Smooth muscle cell (in vitro differentiated cells): ENCODE data around the gene HSPA12A. TPM values are rescaled to one million over a fixed set of nuclear protein-coding genes. Genes with fewer than 3 reads are reported as not detected.
"Not testable (repeated sequence)": the region's sequence is repeated elsewhere in the genome, so short reads cannot be mapped to it uniquely, and the experiment has no call there.

Experiments
- DNase-seq: peaks from one replicate; lab custom pipeline; 2025; ENCODE audit not compliant: unreplicated experiment; lab: John Stamatoyannopoulos, UW
- H2AFZ ChIP-seq: fragments of 200-600 bp; sonication (generic); 2 replicates; pipeline ENCODE4 v1.6.0; 2016; ENCODE audit warnings: antibody characterized with exemption, low read depth, mild to moderate bottlenecking
- H3F3A ChIP-seq: fragments of 200-600 bp; sonication (generic); 2 replicates; pipeline ENCODE4 v1.6.0; 2017; ENCODE audit warnings: antibody characterized with exemption, low read depth
- H3K27ac ChIP-seq: fragments of 200-600 bp; sonication (generic); 2 replicates; pipeline ENCODE4 v1.5.1; 2016; ENCODE audit warnings: low read depth, mild to moderate bottlenecking
- H3K27me3 ChIP-seq: fragments of 200-600 bp; sonication (generic); 2 replicates; pipeline ENCODE4 v1.6.1; 2016; ENCODE audit warnings: low read depth, mild to moderate bottlenecking
- H3K36me3 ChIP-seq: fragments of 200-600 bp; sonication (generic); 2 replicates; pipeline ENCODE4 v1.5.1; 2016; ENCODE audit warnings: low read depth
- H3K4me1 ChIP-seq: fragments of 200-600 bp; sonication (generic); 2 replicates; pipeline ENCODE4 v1.5.1; 2016; ENCODE audit warnings: low read depth
- H3K4me2 ChIP-seq: fragments of 200-600 bp; sonication (generic); 2 replicates; pipeline ENCODE4 v1.6.0; 2016; ENCODE audit warnings: mild to moderate bottlenecking
- H3K4me3 ChIP-seq: fragments of 200-600 bp; sonication (generic); 2 replicates; pipeline ENCODE4 v1.5.1; 2016; ENCODE audit warnings: mild to moderate bottlenecking
- H3K79me2 ChIP-seq: fragments of 200-600 bp; sonication (generic); 2 replicates; pipeline ENCODE4 v1.6.0; 2016; ENCODE audit warnings: low read depth, mild to moderate bottlenecking
- H3K9ac ChIP-seq: fragments of 200-600 bp; sonication (generic); 2 replicates; pipeline ENCODE4 v1.6.0; 2016; ENCODE audit warnings: low read depth
- H3K9me3 ChIP-seq: fragments of 200-600 bp; sonication (generic); replicated peaks from 2 replicates; pipeline ENCODE4 v1.5.1; 2016; ENCODE audit warnings: low read depth
- H4K20me1 ChIP-seq: fragments of 200-600 bp; sonication (generic); 2 replicates; pipeline ENCODE4 v1.6.0; 2016; ENCODE audit warnings: low read depth
- WGBS: methylation state at CpG from one replicate; pipeline ENCODE4 v1.1.7; 2016; ENCODE audit warnings: low lambda C conversion rate; 5-methylcytosine and 5-hydroxymethylcytosine counted together
- polyA plus RNA-seq: library from polyadenylated mRNA; unstranded; fragments of >200 nt; fragmentation: Nextera tagmentation; extraction: Ambion mirVana; gene quantifications from 2 replicates; pipeline ENCODE4 v1.2.1, GENCODE V29; 2016
- total RNA-seq: library from RNA; depleted of rRNA; stranded (reverse); fragments of >200 nt; gene quantifications from 2 replicates; pipeline ENCODE4 v1.2.3, GENCODE V29; 2014
- TF ChIP-seq, protein P1 (sequence below): fragments of 200-600 bp; sonication (generic); IDR thresholded peaks from 2 replicates; pipeline ENCODE4 v1.5.1; 2017; ENCODE audit warnings: borderline replicate concordance, mild to moderate bottlenecking, antibody characterized with exemption; ENCODE audit not compliant: insufficient read depth, poor library complexity, severe bottlenecking

Gene HSPA12A
- total and polyA plus RNA-seq, 2 experiments from 2014 or later = 5.3 to 6.4 TPM

DNA sequence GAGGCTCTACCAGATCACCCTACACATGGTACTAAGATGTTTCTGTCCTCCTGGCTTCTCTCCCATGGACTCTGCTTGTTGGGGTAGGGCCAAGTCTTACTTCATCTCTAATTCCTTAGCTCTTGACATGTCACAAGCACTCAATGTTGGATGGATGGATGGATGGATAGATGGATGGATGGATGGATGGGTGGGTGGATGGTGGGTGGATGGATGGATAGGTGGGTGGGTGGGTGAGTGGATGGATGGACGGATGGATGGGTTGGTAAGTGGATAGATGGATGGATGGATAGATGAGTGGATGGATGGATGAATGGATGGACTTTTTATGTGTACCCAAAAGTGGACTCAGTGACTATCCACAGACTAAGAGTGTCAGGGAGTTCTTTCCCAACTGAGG lies 28.5 kb downstream of the HSPA12A start:
- no peak for DNase-seq
- Histone ChIP-seq H3K4me2 (no peak overlapping the region), H3K27me3 (no peaks in the 10 kb centered on the region), H3K9ac (no peak overlapping the region), H3K79me2 (no peaks in the 10 kb centered on the region), H3K27ac (no peak overlapping the region), H3F3A (no peaks in the 10 kb centered on the region), H3K36me3 (no peaks in the 10 kb centered on the region), H3K4me3 (no peak overlapping the region), H2AFZ (no peak overlapping the region), H4K20me1 (peaks cover 36% of the 10 kb centered on the region), H3K9me3 (no peaks in the 10 kb centered on the region), H3K4me1 (no peaks in the 10 kb centered on the region)
- 88% methylated on average over 1 of the region's 1 CpG for WGBS
- TF ChIP-seq, protein P1, sequence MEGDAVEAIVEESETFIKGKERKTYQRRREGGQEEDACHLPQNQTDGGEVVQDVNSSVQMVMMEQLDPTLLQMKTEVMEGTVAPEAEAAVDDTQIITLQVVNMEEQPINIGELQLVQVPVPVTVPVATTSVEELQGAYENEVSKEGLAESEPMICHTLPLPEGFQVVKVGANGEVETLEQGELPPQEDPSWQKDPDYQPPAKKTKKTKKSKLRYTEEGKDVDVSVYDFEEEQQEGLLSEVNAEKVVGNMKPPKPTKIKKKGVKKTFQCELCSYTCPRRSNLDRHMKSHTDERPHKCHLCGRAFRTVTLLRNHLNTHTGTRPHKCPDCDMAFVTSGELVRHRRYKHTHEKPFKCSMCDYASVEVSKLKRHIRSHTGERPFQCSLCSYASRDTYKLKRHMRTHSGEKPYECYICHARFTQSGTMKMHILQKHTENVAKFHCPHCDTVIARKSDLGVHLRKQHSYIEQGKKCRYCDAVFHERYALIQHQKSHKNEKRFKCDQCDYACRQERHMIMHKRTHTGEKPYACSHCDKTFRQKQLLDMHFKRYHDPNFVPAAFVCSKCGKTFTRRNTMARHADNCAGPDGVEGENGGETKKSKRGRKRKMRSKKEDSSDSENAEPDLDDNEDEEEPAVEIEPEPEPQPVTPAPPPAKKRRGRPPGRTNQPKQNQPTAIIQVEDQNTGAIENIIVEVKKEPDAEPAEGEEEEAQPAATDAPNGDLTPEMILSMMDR = no peak

DNA sequence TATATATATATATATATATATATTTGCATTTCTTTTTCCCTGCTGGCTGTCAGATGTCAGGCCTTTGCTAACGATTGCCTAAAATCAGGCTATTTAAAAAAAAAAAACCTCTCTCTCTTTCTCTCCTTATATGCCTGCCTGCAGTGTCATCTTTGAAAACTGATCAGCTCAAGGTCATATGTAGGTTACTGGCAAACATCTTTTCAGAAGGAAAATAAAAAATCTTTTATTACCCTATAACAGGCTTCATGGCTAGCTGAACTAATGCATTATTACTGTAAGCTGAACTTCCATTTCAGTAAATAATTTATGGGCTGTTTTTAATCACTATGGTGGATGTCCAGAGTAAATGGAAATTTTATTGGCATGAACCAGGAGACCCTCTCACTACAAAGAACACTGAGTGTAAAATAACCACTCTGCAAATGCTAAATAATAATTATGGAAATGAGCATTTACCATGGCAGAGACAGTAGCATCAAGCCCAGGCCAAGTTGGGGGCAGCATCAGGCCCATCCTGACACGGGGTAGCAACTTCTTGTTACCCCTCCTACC lies 29.3 kb downstream of the HSPA12A start:
- 93% methylated on average over 2 of the region's 2 CpGs for WGBS
- DNase-seq = no peak

DNA sequence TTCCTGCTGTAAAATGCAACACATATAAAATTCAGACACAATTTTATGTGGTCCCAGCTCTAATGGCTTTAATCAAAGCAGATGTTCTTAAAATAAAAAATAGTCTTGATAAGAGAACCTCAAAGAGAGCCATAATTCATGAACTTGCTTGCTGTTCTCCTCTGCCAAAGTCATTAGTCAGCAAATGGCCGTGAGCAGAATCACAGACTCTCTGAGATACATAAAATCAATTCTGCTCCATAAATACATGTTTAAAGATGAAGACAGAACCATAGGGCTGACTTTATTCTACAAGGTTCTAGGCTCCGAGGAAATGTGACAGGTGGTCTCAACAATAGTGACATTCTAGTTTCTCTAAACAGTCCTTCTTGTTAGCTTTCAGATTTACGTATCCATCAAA lies 29.8 kb downstream of the HSPA12A start:
- TF ChIP-seq, protein P1 = no peak
- Histone ChIP-seq H3K4me2 (no peak overlapping the region), H3F3A (no peaks in the 10 kb centered on the region), H3K4me3 (no peak overlapping the region), H2AFZ (no peak overlapping the region), H3K9me3 (no peaks in the 10 kb centered on the region), H3K4me1 (no peaks in the 10 kb centered on the region), H3K27me3 (no peaks in the 10 kb centered on the region), H3K27ac (no peak overlapping the region), H3K79me2 (no peaks in the 10 kb centered on the region), H4K20me1 (peaks cover 45% of the 10 kb centered on the region), H3K9ac (no peak overlapping the region), H3K36me3 (no peaks in the 10 kb centered on the region)
- no peak for DNase-seq
- WGBS = 85% methylated on average over 3 of the region's 3 CpGs

More for the DNA sequence above, 29.3 kb downstream of the HSPA12A start:
- Histone ChIP-seq H3K27me3 (no peaks in the 10 kb centered on the region), H3K4me1 (no peaks in the 10 kb centered on the region), H3K27ac (no peak overlapping the region), H3F3A (no peaks in the 10 kb centered on the region), H4K20me1 (peaks cover 39% of the 10 kb centered on the region), H3K79me2 (no peaks in the 10 kb centered on the region), H3K9me3 (no peaks in the 10 kb centered on the region), H2AFZ (no peak overlapping the region), H3K4me2 (no peak overlapping the region), H3K36me3 (no peaks in the 10 kb centered on the region), H3K9ac (no peak overlapping the region), H3K4me3 (no peak overlapping the region)
- TF ChIP-seq, protein P1 = no peak

DNA sequence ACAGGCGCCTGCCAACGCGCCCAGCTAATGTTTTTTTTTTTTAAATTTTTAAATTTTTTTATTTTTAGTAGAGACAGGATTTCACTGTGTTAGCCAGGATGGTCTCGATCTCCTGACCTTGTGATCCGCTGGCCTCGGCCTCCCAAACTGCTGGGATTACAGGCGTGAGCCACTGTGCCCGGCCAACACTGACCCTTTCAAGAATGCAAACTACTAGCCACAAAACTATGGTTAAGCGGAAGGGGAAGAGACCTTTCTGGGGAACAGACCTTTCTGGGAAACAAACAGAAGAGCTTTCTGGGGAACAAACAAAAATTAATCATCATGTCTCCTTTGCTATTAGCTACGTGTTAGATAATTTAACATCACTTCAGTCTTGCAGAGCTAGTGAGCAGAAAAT lies 30.6 kb downstream of the HSPA12A start:
- not testable (repeated sequence) for H3K9ac ChIP-seq, H3F3A ChIP-seq, H3K27me3 ChIP-seq, H3K36me3 ChIP-seq, H3K27ac ChIP-seq, H3K9me3 ChIP-seq, DNase-seq, H3K4me1 ChIP-seq, H3K4me3 ChIP-seq, H2AFZ ChIP-seq, H3K79me2 ChIP-seq, H3K4me2 ChIP-seq
- WGBS = 97% methylated on average over 10 of the region's 10 CpGs
- peaks cover 52% of the 10 kb centered on the region for H4K20me1 ChIP-seq
